Vein endothelial cell (primary cell): Measurements from ENCODE around the gene DUSP3. TPM values are rescaled to one million over a fixed set of nuclear protein-coding genes. Genes with fewer than 3 reads are reported as not detected.

ENCODE experiments used
- total RNA-seq: library from RNA; depleted of rRNA; stranded (reverse); fragments of >200 nt; gene quantifications from 2 replicates; pipeline ENCODE4 v1.2.3, GENCODE V29; 2012

The DUSP3 gene
- total RNA-seq = 81.7 and 90.8 TPM in 2 replicates

GRCh38 chr17:43778337-43779144 lies at the start of gene DUSP3:
Gene DUSP3, minus strand, starts transcription at chr17:43778977. Its CDS starts 53 bp downstream, at chr17:43778924.

DNA sequence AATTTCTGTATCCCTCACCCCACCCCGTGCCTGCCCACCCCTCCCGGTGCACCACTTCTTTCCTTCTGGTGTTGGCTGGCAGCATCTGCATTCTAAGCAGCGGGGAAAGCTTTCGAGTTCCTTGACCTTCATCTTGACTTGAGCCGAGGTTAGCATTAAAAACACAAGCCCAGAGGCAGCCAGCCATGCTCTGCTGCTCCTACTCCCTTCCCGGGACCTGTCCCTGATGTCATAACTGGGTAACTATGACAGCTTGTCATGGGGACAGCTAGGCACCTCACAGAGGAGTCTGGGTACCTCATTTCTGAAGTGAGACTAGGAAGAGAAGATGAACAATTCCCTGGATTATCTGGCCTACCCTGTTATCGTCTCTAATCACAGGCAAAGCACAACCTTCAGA lies 1.4 kb upstream of the DUSP3 start, which contains the start of gene CFAP97D1:
Gene CFAP97D1 (plus strand): TSS at position 301 of the 400 bp plus-strand sequence. CDS start 28 bp downstream, at position 329.

DNA sequence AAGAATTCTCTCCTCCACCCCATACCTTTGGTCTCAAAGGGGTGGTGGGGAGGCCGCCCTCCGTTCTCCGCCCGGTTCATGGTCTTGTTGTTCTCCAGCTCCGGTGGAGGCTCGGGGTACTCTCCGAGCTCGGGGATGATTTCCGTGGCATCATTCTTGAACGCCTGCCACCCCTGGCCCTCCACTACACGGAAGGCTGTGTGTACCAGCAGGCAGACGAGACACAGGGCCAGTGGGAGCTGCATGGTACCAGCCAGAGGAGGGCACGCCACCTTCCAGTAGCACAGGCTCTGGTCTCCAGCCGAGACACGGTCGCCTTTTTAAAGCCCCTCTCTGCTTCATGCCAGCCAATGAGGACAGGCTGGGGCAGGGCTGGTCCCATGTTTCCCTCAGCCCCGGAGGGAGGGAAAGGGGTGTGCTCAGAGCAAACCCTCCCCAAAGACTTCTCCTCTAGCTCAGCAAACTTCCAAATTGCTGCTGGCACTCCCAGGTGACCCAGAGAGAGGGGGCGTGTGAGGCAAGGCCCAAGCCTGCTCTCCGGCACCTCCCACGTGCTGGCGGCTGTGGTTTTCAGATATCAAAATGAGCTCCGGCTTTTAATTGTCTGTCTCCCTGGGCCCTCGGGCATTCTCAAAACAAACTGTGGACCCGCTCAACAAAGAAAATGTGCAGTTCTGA lies 20.1 kb downstream of the DUSP3 start, which contains the start of gene SOST:
Gene SOST (minus strand): TSS at position 295 of the 678 bp plus-strand sequence. CDS start 50 bp downstream, at position 245.

Other genes with a start within 250 kb of the DUSP3 start
- gene ETV4, start 232.6 kb downstream of the DUSP3 start, total RNA-seq = 20.3 and 20.5 TPM in 2 replicates
- gene MEOX1, start 117.1 kb downstream of the DUSP3 start, total RNA-seq = under 0.01 TPM in 1 of 2 replicates, not detected in the other
- not detected in 2 replicates for gene SOST, start 20.2 kb downstream of the DUSP3 start, total RNA-seq
- not detected in 2 replicates for gene CFAP97D1, start 1.5 kb upstream of the DUSP3 start, total RNA-seq
- gene MPP3, start 54.2 kb upstream of the DUSP3 start, total RNA-seq = 5.9 and 8.2 TPM in 2 replicates
- under 0.01 TPM in 1 of 2 replicates, not detected in the other for gene CD300LG, start 68.2 kb upstream of the DUSP3 start, total RNA-seq
- 0.33 and 0.38 TPM in 2 replicates for gene MPP2, start 128.6 kb upstream of the DUSP3 start, total RNA-seq
- not detected in 2 replicates for gene PPY, start 163.5 kb upstream of the DUSP3 start, total RNA-seq
- gene PYY, start 175.0 kb upstream of the DUSP3 start, total RNA-seq = 0.33 TPM in 1 of 2 replicates, not detected in the other
- 6.9 and 11.7 TPM in 2 replicates for gene NAGS, start 225.6 kb upstream of the DUSP3 start, total RNA-seq
- 33.1 and 50.0 TPM in 2 replicates for gene TMEM101, start 236.0 kb upstream of the DUSP3 start, total RNA-seq